Brain microvascular endothelial cell (primary cell): Measurements from ENCODE around the gene RGS7.
"Not testable (repeated sequence)": the region's sequence is repeated elsewhere in the genome, so short reads cannot be mapped to it uniquely, and the experiment has no call there.

Experiments
- DNase-seq: peaks from one replicate; pipeline ENCODE4 v3.0.0-alpha.2; 2020
- H3K27ac ChIP-seq: fragments of 250-450 bp; sonication (Bioruptor Pico); 2 replicates; pipeline ENCODE4 v1.5.1; 2020; ENCODE audit warnings: mild to moderate bottlenecking, moderate library complexity
- H3K27me3 ChIP-seq: fragments of 250-450 bp; sonication (Bioruptor Pico); replicated peaks from 2 replicates; pipeline ENCODE4 v1.5.1; 2020; ENCODE audit warnings: mild to moderate bottlenecking
- H3K36me3 ChIP-seq: fragments of 250-450 bp; sonication (Bioruptor Pico); replicated peaks from 2 replicates; pipeline ENCODE4 v1.5.1; 2020; ENCODE audit warnings: mild to moderate bottlenecking
- H3K4me3 ChIP-seq: 2 replicates; pipeline ENCODE4 v1.5.1; 2011; ENCODE audit warnings: low read depth, mild to moderate bottlenecking, control low read depth, low read length, moderate library complexity
- CTCF ChIP-seq: IDR thresholded peaks from 2 replicates; pipeline ENCODE4 v1.5.1; 2011; ENCODE audit warnings: low read depth, mild to moderate bottlenecking, moderate library complexity, low read length, control low read depth, inconsistent platforms; ENCODE audit errors: missing control alignments
- in situ Hi-C: cut with HindIII; loops from 2 replicates; pipeline ENCODE4 v1.10.0; 2017; ENCODE audit warnings: low sequenced_read_pairs, low pct_ligation_motif_present

The RGS7 gene

GRCh38 chr1:240888787-240889048, 468.3 kb downstream of the RGS7 start:
- Histone ChIP-seq H3K27ac (no peak overlapping the region), H3K27me3 (no peaks in the 10 kb centered on the region), H3K4me3 (no peak overlapping the region), H3K36me3 (no peaks in the 10 kb centered on the region)
- TF ChIP-seq CTCF, result no peak
- in situ Hi-C loops, result no loop called here
- DNase-seq, result no peak

GRCh38 chr1:240888039-240888786, 468.8 kb downstream of the RGS7 start:
- TF ChIP-seq CTCF, result peak; percentile 84
- Histone ChIP-seq H3K27me3 (no peaks in the 10 kb centered on the region), H3K36me3 (no peaks in the 10 kb centered on the region), H3K27ac (no peak overlapping the region), H3K4me3 (no peak overlapping the region)
- in situ Hi-C loops, result no loop called here
- DNase-seq, result no peak

GRCh38 chr1:240883490-240883889, 473.5 kb downstream of the RGS7 start:
- DNase-seq, result no peak
- no peaks in the 10 kb centered on the region for H3K27me3 ChIP-seq
- in situ Hi-C loops, result no loop called here
- H3K27ac ChIP-seq, result no peak overlapping the region
- no peak overlapping the region for H3K4me3 ChIP-seq
- TF ChIP-seq CTCF, result no peak
- H3K36me3 ChIP-seq, result no peaks in the 10 kb centered on the region

GRCh38 chr1:240882656-240883308, 474.2 kb downstream of the RGS7 start:
- in situ Hi-C loops, H3K4me3 ChIP-seq, H3K27ac ChIP-seq, H3K27me3 ChIP-seq, H3K36me3 ChIP-seq, DNase-seq: not testable (repeated sequence)

- H3K4me3 ChIP-seq, result no peak overlapping the region
- no peak overlapping the region for H3K27ac ChIP-seq
- H3K27me3 ChIP-seq, result no peaks in the 10 kb centered on the region
- TF ChIP-seq CTCF, result no peak
- no peaks in the 10 kb centered on the region for H3K36me3 ChIP-seq
- in situ Hi-C loops, result no loop called here
- DNase-seq, result no peak
Measured at GRCh38 chr1:240878631-240879030, 478.4 kb downstream of the RGS7 start.

- in situ Hi-C loops, result no loop called here
- DNase-seq, result no peak
- no peaks in the 10 kb centered on the region for H3K27me3 ChIP-seq
- H3K4me3 ChIP-seq, result no peak overlapping the region
- H3K36me3 ChIP-seq, result no peaks in the 10 kb centered on the region
- no peak overlapping the region for H3K27ac ChIP-seq
- TF ChIP-seq CTCF, result no peak
Measured at GRCh38 chr1:240877605-240878004, 479.4 kb downstream of the RGS7 start.
